ENCODE results near the gene SEC14L6.

Gene SEC14L6

GRCh38 chr22:30535182-30535581 lies 11.4 kb downstream of the SEC14L6 start:
- DNase-seq (ENCODE audit: low spot score), result no peak

DNA sequence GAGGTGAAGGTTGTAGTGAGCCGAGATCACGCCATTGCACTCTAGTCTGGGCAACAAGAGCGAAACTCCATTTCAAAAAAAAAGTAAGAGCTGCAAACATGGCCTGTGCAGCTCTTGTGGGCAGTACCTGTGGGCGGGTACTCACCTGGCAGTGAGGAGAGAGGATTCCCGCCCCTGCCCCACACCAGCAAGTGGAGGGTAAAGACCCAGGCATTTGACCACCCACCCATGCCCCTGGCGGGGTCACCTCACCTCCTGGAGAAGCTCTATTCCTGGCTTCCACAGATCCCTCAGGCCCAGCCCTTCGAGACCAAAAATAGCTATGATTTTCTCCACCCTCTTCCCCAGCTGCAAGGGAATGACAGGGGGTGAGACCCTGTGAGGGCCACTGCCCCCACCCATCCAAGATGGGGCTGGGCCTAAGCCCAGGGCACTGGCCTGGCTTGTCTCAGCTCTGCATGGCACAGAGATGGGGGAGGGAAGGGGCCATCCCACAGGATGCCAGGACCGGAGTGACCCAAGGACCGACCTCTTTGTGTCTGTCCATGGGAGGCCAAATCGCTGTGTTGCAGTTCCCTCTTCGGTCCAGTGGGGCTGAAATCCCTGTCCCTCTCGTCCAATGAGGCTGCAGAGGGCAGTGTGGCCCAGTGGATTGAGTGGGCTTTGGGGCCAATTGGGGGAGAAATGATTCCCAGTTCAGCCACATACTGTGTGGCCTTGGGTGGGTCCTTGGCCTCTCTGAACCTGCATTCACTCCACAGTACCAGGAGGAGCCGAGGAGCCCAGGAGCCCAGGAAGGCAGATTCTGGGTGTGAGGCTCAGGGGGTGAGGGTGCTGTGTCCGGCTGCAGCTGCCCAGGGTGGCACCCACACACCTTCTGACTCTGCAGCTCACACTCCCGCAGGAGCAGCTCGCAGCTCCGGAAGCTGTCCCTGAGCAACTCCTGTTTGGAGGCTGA lies 14.6 kb downstream of the SEC14L6 start:
- DNase-seq (ENCODE audit: low spot score), result no peak

- DNase-seq (ENCODE audit: low spot score), result no peak
Measured at GRCh38 chr22:30526656-30527055, 19.9 kb downstream of the SEC14L6 start.

- no peak for DNase-seq (ENCODE audit: low spot score)
Measured at GRCh38 chr22:30523646-30524489, 22.7 kb downstream of the SEC14L6 start.

DNA sequence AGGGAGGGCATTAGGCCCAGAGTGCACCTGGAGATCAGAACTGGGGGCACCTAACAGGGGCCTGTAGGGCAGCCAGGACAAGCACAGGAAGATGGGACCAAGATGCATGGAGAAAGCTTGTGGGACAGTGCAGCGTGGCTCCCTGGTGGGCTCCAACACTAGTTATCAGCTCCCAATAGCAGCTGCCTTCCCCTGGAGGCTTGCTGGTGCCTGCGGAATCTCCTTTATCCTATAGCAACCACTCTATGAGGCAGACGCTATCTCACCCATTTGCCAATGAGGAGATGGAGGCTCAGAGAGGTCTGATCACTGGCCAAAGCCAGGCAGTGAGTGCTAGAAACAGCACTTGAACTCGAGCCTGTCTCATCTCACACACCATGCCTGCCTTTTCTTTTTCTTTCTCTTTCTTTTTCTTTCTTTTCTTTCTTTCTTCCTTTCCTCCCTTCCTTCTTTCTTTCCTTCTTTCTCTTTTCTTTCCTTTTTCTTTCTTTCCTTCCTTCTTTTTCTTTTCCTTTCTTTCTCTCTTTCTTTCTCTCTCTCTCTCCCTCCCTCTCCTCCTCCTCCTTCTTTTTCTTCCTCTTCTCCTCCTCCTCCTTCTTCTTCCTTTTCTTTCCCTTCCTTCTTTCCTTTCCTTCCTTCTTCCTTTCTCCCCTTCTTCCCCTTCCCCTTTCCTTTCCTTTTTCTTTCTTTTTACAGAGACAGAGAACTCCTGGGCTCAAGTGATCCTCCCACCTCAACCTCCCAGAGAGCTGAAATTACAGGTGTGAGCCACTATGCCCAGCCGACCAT lies 25.0 kb downstream of the SEC14L6 start:
- no peak for DNase-seq (ENCODE audit: low spot score)

DNA sequence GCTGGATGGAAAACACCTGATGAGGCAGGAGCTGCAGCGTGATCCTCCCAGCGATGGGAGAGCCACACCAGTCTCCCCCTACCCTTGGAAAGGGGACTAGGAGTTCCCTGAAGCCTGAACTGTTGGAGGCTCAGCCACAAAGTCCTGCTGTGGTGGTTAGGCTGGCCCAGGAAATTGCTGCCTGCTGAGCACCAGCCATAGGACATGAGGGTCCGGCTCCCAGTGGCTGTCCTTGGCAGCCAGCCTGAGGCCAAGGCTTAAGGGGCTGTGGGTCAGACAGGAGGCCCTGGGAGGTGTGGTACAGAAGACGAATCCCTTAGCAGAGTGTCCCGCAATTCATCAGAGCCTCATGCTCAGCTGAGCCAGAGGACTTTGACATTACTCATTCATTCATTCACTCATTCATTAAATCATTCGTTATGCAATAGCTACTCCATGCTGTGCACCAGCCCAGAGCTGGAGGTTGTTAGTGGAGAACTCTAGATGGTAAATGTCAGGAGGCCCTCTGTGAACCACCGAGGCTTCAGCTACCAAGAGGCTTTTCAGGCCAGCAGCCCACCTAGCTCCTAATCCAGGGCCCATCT lies 26.6 kb downstream of the SEC14L6 start:
- no peak for DNase-seq (ENCODE audit: low spot score)

- DNase-seq (ENCODE audit: low spot score), result no peak
Measured at GRCh38 chr22:30516731-30517130, 29.8 kb downstream of the SEC14L6 start.

DNA sequence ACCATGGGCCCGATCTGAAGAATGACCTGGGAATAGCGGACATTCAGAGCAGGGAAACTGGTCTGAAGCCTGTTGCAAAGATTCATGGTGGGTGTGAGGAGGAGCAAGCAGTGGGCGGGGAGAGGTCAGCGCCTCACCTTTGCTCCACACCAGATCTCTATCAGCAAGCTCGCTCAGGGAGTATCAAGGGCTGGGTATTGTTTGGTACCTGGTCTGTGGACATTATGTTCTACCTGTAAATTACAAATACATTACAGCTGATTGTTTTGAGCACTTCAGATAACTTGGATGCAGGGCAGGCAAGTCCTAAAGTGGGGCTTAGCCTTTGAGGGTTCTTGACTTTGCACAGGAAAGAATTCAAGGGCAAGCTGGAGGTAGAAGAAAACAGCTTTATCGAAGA lies 30.3 kb downstream of the SEC14L6 start:
- no peak for DNase-seq (ENCODE audit: low spot score)

GRCh38 chr22:30514252-30514651 lies 32.3 kb downstream of the SEC14L6 start:
- no peak for DNase-seq (ENCODE audit: low spot score)

DNA sequence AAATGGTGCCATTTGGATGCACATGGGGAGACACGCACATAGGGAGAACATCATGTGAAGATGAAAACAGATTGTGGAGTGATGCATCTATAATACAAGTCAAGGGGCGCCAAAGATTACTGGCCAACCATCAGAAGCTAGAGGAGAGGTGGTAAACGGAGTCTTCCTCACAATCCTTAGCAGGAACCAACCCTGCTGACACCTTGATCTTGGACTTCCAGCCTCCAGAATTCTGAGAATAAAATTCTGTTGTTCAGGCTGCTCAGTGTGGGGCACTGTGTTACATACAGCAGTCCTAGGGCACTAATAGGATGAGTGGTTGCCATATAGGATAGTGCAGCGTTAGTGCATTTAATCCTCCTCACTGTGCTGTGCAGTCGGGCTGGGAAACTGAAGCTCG lies 33.1 kb downstream of the SEC14L6 start:
- no peak for DNase-seq (ENCODE audit: low spot score)

DNA sequence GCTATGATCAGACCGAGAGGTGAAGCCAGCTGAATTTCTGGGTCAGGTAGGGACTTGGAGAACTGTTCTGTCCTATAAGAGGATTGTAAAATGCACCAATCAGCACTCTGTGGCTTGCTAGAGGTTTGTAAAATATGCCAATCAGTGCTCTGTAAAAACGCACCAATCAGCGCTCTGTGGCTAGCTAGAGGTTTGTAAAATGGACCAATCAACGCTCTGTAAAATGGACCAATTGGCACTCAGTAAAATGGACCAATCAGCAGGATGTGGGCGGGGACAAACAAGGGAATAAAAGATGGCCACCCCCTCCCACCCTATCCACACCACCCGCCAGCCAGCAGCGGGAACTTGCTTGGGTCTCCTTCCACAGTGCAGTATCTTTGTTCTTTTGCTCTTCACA lies 34.6 kb downstream of the SEC14L6 start:
- DNase-seq (ENCODE audit: low spot score), result no peak

- no peak for DNase-seq (ENCODE audit: low spot score)
Measured at GRCh38 chr22:30511109-30511508, 35.4 kb downstream of the SEC14L6 start.

- no peak for DNase-seq (ENCODE audit: low spot score)
Measured at GRCh38 chr22:30508216-30508615, 38.3 kb downstream of the SEC14L6 start.

DNA sequence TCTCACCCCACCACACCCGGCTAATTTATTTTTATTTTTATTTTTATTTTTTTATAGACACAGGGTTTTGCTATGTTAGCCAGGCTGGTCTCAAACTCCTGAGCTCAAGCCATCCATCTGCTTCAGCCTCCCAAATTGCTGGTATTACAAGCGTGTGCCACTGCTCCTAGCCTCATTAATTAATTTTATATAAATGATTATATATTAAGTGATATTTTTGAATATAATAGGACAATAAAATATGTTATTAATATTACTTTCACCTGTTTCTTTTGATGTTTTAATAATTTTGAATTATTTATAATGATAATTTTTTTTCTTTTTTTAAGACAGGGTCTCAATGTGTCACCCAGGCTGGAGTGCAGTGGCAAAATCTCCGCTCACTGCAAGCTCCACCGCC lies 38.9 kb downstream of the SEC14L6 start:
- DNase-seq (ENCODE audit: low spot score), result no peak

DNA sequence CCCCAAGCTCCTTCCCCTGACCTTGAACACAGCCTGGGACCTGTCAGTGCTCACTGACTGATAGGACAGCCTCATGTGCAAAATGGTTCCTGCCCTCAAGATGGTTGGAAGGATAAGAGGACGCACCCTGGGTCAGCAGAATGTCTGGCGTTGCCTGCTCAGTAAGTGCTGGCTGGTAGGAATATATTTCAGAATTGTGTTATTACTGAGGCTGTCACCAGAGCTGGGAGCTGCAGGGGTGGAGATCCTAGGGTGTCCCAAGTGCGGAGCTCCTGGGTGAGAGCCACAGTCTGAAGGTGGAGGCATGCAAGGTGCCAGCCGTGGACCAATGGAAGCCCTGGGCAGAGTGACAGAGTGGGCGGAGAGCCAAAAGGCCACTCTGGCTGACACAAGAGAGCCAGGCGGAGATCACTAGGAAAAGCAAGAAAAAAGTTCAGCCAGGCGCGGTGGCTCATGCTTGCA lies 40.0 kb downstream of the SEC14L6 start:
- no peak for DNase-seq (ENCODE audit: low spot score)

GRCh38 chr22:30503551-30503950 lies 43.0 kb downstream of the SEC14L6 start:
- DNase-seq (ENCODE audit: low spot score), result no peak

DNA sequence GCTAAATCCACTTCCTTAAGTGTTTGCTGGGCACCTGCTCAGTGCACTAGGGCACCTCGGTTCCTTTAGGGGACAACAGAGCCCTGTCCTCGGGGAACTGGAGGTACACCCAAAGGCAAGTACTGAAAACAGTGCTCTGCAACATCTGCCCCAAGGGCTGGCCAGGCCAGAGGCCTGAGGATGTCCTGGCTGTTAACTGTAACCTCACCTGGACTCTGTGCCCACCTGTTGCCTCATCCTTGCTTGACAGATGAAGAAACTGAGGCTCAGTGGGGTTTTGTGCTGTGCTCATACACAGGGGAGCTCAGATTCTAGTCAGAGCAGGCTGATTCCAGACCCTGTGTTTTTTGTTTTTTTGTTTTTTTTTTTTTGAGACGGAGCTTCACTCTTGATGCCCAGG lies 43.6 kb downstream of the SEC14L6 start:
- no peak for DNase-seq (ENCODE audit: low spot score)

- DNase-seq (ENCODE audit: low spot score), result no peak
Measured at GRCh38 chr22:30502153-30502552, 44.4 kb downstream of the SEC14L6 start.

- DNase-seq (ENCODE audit: low spot score), result no peak
Measured at GRCh38 chr22:30500628-30501027, 45.9 kb downstream of the SEC14L6 start.

DNA sequence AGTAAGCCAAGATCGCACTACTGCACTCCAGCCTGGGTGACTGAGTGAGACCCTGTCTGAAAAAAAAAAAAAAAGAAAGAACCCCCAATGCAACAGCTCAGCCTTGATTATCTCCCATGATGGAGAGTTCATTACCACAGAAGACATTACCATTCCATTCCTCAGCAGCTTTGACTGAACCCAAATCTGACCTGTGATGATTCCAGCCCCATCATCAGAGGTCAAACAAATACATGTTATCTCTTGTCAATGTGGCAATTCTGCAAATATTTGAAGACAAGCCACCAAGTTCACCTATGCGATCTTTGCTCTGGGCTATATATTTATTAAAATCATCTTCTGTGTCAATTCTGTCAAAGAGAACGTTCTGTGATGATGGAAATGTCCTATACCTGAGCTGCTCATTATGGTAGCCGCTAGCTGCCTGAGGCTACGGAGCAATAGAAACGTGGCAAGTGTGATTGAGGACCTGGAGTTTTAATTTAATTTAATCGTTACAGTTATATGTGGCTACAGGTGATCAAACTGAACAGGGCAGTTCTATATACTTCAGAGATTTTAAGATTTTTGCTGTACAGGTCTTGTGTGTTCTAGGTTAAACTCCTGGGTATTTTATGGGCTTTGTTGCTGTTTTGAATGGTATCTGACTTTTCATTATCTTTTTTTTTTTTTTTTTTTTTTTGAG lies 48.9 kb downstream of the SEC14L6 start:
- DNase-seq (ENCODE audit: low spot score), result no peak

Measured in pons (tissue), 1 donor.